Gastrocnemius medialis (tissue), 4 donors: Measurements from ENCODE around the gene SUPT5H. TPM values are rescaled to one million over a fixed set of nuclear protein-coding genes. Genes with fewer than 3 reads are reported as not detected.

Experiments
- ATAC-seq, 2 donors: fragments of 150-250 bp; one replicate each; pipeline ENCODE4 v1.9.1; 2016
- DNase-seq, 2 donors: peaks; one replicate each; pipeline ENCODE4 v3.0.0-alpha.2; 2019
- H3K27ac ChIP-seq, 4 donors: fragments of 200-600 bp; sonication (generic); 1 replicate in 1 of 4; 2 replicates in 3 of 4; pipeline ENCODE4 v1.5.1; 2016 to 2018; ENCODE audit warnings: mild to moderate bottlenecking in 2 of 4, moderate library complexity in 1 of 4
- H3K27me3 ChIP-seq, 3 donors: fragments of 200-600 bp; sonication (generic) in 2 of 3; 1 replicate in 1 of 3; 2 replicates in 2 of 3; pipeline versions ENCODE4 v1.5.1 to v1.6.0; 2016 to 2019; ENCODE audit warnings: mild to moderate bottlenecking in 1 of 3, moderate library complexity in 1 of 3
- H3K36me3 ChIP-seq, 2 donors: fragments of 200-600 bp; sonication (generic) in 1 of 2; one replicate each; pipeline ENCODE4 v1.5.1; 2017 to 2018
- H3K4me1 ChIP-seq, 2 donors: fragments of 200-600 bp; sonication (generic) in 1 of 2; one replicate each; pipeline ENCODE4 v1.5.1; 2016 to 2017; ENCODE audit warnings: mild to moderate bottlenecking in 2 of 2
- H3K4me3 ChIP-seq, 4 donors: fragments of 200-600 bp; sonication (generic) in 3 of 4; 1 replicate in 1 of 4; 2 replicates in 3 of 4; pipeline ENCODE4 v1.5.1; 2016 to 2019; ENCODE audit warnings: mild to moderate bottlenecking in 2 of 4
- H3K9me3 ChIP-seq, 3 donors: fragments of 200-600 bp; sonication (generic) in 2 of 3; 1 replicate in 1 of 3; 2 replicates in 2 of 3; pipeline ENCODE4 v1.5.1; 2016 to 2019
- POLR2A ChIP-seq, 2 donors: fragments of 450-650 bp; IDR thresholded peaks; one replicate each; pipeline ENCODE4 v1.6.1; 2017; ENCODE audit warnings: antibody characterized with exemption in 2 of 2, mild to moderate bottlenecking in 2 of 2, moderate library complexity in 2 of 2
- in situ Hi-C, 4 donors: fragments of 200-750 bp; cut with MboI; loops; one replicate each; pipeline versions ENCODE4 v1.15.0 to v1.8.0; 2017; ENCODE audit warnings: low sequenced_read_pairs in 4 of 4
- intact Hi-C: fragments of 100-400 bp; cut with DNase I; formaldehyde crosslinking; loops from one replicate; pipeline ENCODE4 v1.15.1; 2023; ENCODE audit warnings: low total_unique reads
- total RNA-seq, 4 donors: library from RNA; depleted of rRNA; stranded (reverse); fragments of >200 nt; gene quantifications; one replicate each; pipeline versions ENCODE4 v1.1.0 to v1.2.3, GENCODE V29; 2016
- TF ChIP-seq, protein P1 (sequence below), 5 experiments: fragments of 450-650 bp in 3 of 5; fragments of 200-600 bp in 2 of 5; sonication (generic) in 2 of 5; IDR thresholded peaks in 4 of 5; conservative IDR thresholded peaks in 1 of 5; 1 replicate in 4 of 5; 2 replicates in 1 of 5; pipeline ENCODE4 v1.5.1; 2016 to 2019; ENCODE audit warnings: antibody characterized with exemption in 5 of 5, mild to moderate bottlenecking in 3 of 5, moderate library complexity in 3 of 5

The SUPT5H gene
- total RNA-seq, 4 donors from 2014 or later: 60.7 to 148 (median 108) TPM

DNA sequence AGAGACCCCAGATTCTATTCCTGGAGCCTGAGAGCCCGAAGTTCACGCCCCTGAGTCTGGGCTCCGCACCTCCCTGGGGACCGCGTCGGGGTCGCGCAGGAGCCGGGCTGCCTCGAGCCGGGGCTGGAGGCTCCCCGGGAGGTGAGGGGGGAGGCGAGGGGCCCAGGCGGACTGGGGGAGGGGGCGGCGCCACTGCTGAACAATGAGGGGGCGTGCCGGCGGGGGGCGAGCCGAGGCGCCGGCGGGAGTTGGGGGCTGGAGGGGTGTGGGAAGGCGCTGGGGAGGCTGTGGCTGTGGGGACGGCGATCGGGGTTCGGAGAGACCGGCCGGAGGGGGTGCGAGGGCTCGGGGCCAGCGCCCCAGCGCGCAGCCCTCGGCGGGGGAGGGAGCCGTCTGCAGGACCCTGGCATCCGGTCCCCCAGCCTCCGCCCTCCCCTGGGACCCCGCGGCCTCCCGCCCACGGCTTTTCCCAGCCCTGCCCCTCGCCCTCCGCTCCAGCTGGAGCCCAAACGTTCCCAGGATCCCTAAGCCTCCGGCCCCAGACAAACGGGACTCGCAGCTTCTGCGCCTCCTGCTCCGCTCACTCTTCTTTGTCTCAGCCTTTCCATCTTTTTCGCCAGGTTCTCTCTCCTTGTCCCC is 32.0 kb upstream of the SUPT5H start:
- in situ Hi-C loops (no loop called here), intact Hi-C loops (loop anchor here (2.0 to 10.0 kb wide), 4 partner anchors 21 to 561 kb away; partner anchors contain the start of genes DYRK1B, RPS16 and SUPT5H)
- peak overlapping the region; percentile 81 to 99 (median 94) for H3K4me3 ChIP-seq
- TF ChIP-seq POLR2A (IDR thresholded peaks at IDR 0.05): no peak
- TF ChIP-seq, protein P1, sequence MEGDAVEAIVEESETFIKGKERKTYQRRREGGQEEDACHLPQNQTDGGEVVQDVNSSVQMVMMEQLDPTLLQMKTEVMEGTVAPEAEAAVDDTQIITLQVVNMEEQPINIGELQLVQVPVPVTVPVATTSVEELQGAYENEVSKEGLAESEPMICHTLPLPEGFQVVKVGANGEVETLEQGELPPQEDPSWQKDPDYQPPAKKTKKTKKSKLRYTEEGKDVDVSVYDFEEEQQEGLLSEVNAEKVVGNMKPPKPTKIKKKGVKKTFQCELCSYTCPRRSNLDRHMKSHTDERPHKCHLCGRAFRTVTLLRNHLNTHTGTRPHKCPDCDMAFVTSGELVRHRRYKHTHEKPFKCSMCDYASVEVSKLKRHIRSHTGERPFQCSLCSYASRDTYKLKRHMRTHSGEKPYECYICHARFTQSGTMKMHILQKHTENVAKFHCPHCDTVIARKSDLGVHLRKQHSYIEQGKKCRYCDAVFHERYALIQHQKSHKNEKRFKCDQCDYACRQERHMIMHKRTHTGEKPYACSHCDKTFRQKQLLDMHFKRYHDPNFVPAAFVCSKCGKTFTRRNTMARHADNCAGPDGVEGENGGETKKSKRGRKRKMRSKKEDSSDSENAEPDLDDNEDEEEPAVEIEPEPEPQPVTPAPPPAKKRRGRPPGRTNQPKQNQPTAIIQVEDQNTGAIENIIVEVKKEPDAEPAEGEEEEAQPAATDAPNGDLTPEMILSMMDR (IDR thresholded peaks at IDR 0.05 in 4 of 5, conservative IDR thresholded peaks at IDR 0.05 in 1 of 5): no peak
- H3K27ac ChIP-seq: peak overlapping the region; percentile 79 to 100 (median 99)
- H3K27me3 ChIP-seq: no peaks in the 10 kb centered on the region
- no peaks in the 10 kb centered on the region for H3K9me3 ChIP-seq
- ATAC-seq (no peak), DNase-seq (no peak)
- H3K4me1 ChIP-seq: peaks cover 15 to 19% of the 10 kb centered on the region in 2 donors
- H3K36me3 ChIP-seq: peaks cover 3 to 6% of the 10 kb centered on the region in 2 donors

DNA sequence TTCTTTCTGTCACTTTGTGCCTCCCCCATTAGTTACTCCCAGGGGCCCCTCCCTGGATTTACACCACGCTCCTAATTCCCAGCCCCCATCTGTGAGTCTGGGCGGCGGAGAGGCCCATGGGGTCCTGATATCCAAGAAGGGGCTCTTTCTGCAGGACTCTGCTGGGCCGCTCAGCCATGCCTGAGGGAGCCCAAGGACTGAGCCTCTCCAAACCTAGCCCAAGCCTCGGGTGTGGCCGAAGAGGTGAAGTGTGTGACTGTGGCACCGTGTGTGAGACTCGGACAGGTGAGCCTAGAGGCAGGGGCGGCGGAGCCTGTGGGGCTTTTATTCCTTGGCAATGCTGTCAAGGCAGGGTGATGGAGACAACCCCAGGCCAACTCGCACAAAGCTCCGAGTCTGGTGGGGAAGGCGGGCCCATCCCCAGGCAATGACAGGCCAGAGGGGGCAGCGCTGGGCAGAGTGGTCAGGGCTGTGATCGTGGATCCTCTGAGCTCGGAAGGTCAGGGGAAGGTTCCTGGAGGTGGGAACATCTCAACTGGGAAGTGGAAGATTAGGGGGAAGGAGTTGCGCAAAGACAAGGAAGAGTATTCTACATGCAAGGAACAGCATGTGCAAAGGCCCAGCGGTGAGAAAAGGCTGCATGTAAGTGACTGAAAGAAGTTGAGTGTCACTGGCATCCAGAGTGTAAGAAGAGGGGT is 31.3 kb upstream of the SUPT5H start:
- DNase-seq (no peak), ATAC-seq (no peak)
- H3K27me3 ChIP-seq: no peaks in the 10 kb centered on the region
- in situ Hi-C loops (no loop called here), intact Hi-C loops (loop anchor here (2.0 to 10.0 kb wide), 4 partner anchors 21 to 562 kb away; partner anchors contain the start of genes DYRK1B, RPS16 and SUPT5H)
- peak overlapping the region; percentile 81 to 99 (median 94) for H3K4me3 ChIP-seq
- H3K9me3 ChIP-seq: no peaks in the 10 kb centered on the region
- peaks cover 15 to 19% of the 10 kb centered on the region in 2 donors for H3K4me1 ChIP-seq
- H3K27ac ChIP-seq: peak overlapping the region; percentile 79 to 100 (median 99)
- no peak for TF ChIP-seq POLR2A (IDR thresholded peaks at IDR 0.05)
- TF ChIP-seq, protein P1 (IDR thresholded peaks at IDR 0.05 in 4 of 5, conservative IDR thresholded peaks at IDR 0.05 in 1 of 5): no peak
- no peaks in the 10 kb centered on the region for H3K36me3 ChIP-seq

DNA sequence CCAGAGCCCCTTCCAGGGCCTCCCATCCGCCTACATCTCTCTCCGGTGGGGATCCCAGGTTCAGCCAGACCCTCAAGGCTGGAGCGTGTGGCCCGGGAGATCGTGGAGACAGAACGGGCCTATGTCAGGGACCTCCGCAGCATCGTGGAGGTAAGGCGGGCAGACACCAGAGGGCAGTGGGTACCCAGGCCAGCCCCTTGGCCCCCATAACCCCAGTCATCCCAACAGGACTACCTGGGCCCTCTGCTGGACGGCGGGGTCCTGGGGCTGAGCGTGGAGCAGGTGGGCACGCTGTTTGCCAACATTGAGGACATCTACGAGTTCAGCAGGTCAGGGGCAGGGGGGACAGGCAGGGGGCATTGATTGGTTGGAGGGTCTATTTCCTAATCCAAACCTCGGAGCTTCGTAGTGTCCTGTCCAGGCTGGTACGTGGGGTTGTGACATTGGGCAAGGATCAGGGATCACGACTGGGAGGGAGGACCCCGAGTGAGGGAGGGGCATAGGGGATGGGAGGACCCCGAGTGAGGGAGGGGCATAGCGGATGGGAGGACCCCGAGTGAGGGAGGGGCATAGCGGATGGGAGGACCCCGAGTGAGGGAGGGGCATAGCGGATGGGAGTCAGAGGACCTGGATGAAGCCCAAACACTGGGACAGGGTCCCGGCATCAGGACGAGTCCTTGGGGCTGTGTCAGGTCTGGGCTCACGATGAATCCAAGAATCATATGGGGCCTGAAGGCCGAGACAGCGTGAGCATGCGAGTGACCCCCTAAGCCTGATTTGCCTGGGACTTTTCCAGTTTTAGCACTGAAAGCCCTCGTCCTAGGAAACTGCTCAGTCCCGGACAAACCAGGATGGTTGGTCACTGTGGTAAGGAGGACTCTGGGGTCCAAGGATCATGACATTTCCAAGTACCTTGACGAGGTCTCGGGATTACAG is 30.0 kb upstream of the SUPT5H start:
- ATAC-seq: no peak
- H3K36me3 ChIP-seq: no peaks in the 10 kb centered on the region
- H3K9me3 ChIP-seq: no peaks in the 10 kb centered on the region
- no peaks in the 10 kb centered on the region for H3K27me3 ChIP-seq
- in situ Hi-C loops: no loop called here
- DNase-seq: no peak
- peak overlapping the region in 1 of 4 donors; percentile 90 for H3K4me3 ChIP-seq
- peak overlapping the region in 2 of 4 donors; percentile 98 to 100 for H3K27ac ChIP-seq
- TF ChIP-seq POLR2A (IDR thresholded peaks at IDR 0.05): no peak
- TF ChIP-seq, protein P1 (IDR thresholded peaks at IDR 0.05 in 4 of 5, conservative IDR thresholded peaks at IDR 0.05 in 1 of 5): no peak
- peaks cover 13% of the 10 kb centered on the region in 2 donors for H3K4me1 ChIP-seq
- intact Hi-C loops: loop anchor here (10.0 kb wide), 1 partner anchor 419 kb away; the partner anchor contains the start of gene DYRK1B
